PC-9 (cell line): ENCODE results near the gene SYTL1. TPM values are rescaled to one million over a fixed set of nuclear protein-coding genes. Genes with fewer than 3 reads are reported as not detected.

Experiments used
- BruUV-seq: library from RNA; stranded (reverse); fragments of 400-500 nt; replicated peaks from 2 replicates; lab custom pipeline; 2021; lab: Mats Ljungman, UMichigan
- CTCF ChIA-PET: fragments of 300-600 bp; sonication (Branson Sonifier 250); formaldehyde crosslinking; loops from one replicate; lab custom pipeline; 2022; ENCODE audit warnings: antibody characterized with exemption; lab: Charles Lee
- POLR2A ChIA-PET: fragments of 300-600 bp; sonication (Branson Sonifier 250); formaldehyde crosslinking; loops from one replicate; lab custom pipeline; 2022; ENCODE audit warnings: antibody characterized with exemption; ENCODE audit not compliant: unreplicated experiment; lab: Charles Lee
- DNase-seq, 2 experiments: peaks; one replicate each; pipeline versions ENCODE4 v3.0.0 to v3.0.0-alpha.2; 2015 to 2022; ENCODE audit warnings: mixed read lengths in 1 of 2
- H2AFZ ChIP-seq: fragments of 200-600 bp; sonication (generic); 2 replicates; pipeline ENCODE4 v1.8.1; 2017; ENCODE audit warnings: antibody characterized with exemption
- H3F3A ChIP-seq: fragments of 200-600 bp; sonication (generic); 2 replicates; pipeline ENCODE4 v1.8.1; 2017; ENCODE audit warnings: antibody characterized with exemption, mild to moderate bottlenecking, low read depth; ENCODE audit not compliant: insufficient read depth
- H3K27ac ChIP-seq: fragments of 200-600 bp; sonication (generic); 2 replicates; pipeline ENCODE4 v1.6.1; 2016; ENCODE audit warnings: mixed run types
- H3K27me3 ChIP-seq: fragments of 200-600 bp; sonication (generic); 2 replicates; pipeline ENCODE4 v1.6.1; 2016; ENCODE audit warnings: low read depth, mixed run types; ENCODE audit not compliant: insufficient read depth
- H3K36me3 ChIP-seq: fragments of 200-600 bp; sonication (generic); 2 replicates; pipeline ENCODE4 v1.6.1; 2016; ENCODE audit warnings: low read depth, mixed run types
- H3K4me1 ChIP-seq: fragments of 200-600 bp; sonication (generic); replicated peaks from 2 replicates; pipeline ENCODE4 v1.6.1; 2016; ENCODE audit warnings: mixed run types; ENCODE audit not compliant: insufficient read depth
- H3K4me2 ChIP-seq: fragments of 200-600 bp; sonication (generic); 2 replicates; pipeline ENCODE4 v1.6.1; 2017; ENCODE audit warnings: mixed run types
- H3K4me3 ChIP-seq: fragments of 200-600 bp; sonication (generic); 2 replicates; pipeline ENCODE4 v1.6.1; 2016; ENCODE audit warnings: mixed run types
- H3K79me2 ChIP-seq: fragments of 200-600 bp; sonication (generic); 2 replicates; pipeline ENCODE4 v1.6.1; 2017; ENCODE audit warnings: low read depth, mixed run types
- H3K9me2 ChIP-seq: fragments of 200-600 bp; sonication (generic); 2 replicates; pipeline ENCODE4 v1.8.1; 2017; ENCODE audit warnings: mild to moderate bottlenecking; ENCODE audit not compliant: insufficient read depth
- H3K9me3 ChIP-seq: fragments of 200-600 bp; sonication (generic); 2 replicates; pipeline ENCODE4 v1.8.1; 2016; ENCODE audit warnings: low read depth; ENCODE audit not compliant: insufficient read depth
- H4K20me1 ChIP-seq: fragments of 200-600 bp; sonication (generic); 2 replicates; pipeline ENCODE4 v1.8.1; 2017; ENCODE audit not compliant: insufficient read depth
- CTCF ChIP-seq: fragments of 200-600 bp; sonication (generic); conservative IDR thresholded peaks from 2 replicates; pipeline ENCODE4 v1.6.1; 2017; ENCODE audit warnings: mixed run types, antibody characterized with exemption, mild to moderate bottlenecking, moderate library complexity
- EZH2 ChIP-seq: fragments of 200-600 bp; sonication (generic); IDR thresholded peaks from 2 replicates; pipeline ENCODE4 v1.8.0; 2017; ENCODE audit warnings: antibody characterized with exemption, low read depth
- intact Hi-C: fragments of 100-400 bp; cut with micrococcal nuclease; formaldehyde crosslinking; loops from one replicate; pipeline ENCODE4 v1.10.0; 2022; ENCODE audit not compliant: unreplicated experiment
- total RNA-seq: library from RNA; stranded (reverse); gene quantifications from 2 replicates; pipeline ENCODE4 v1.2.3, GENCODE V29; 2021

SYTL1 gene
- total RNA-seq, 1 experiment from 2014 or later, result 43.7 TPM

- no TSS peak for BruUV-seq
- Histone ChIP-seq H3K9me2 (no peaks in the 10 kb centered on the region), H3K4me1 (no peaks in the 10 kb centered on the region), H3F3A (peaks cover 6% of the 10 kb centered on the region), H3K4me3 (no peak overlapping the region), H3K79me2 (no peaks in the 10 kb centered on the region), H3K4me2 (no peak overlapping the region), H4K20me1 (no peaks in the 10 kb centered on the region), H3K27ac (no peak overlapping the region), H3K27me3 (no peaks in the 10 kb centered on the region), H2AFZ (no peak overlapping the region), H3K36me3 (no peaks in the 10 kb centered on the region), H3K9me3 (no peaks in the 10 kb centered on the region)
- intact Hi-C loops, result loop anchor here (2.0 kb wide), 1 partner anchor 204 kb away; no protein-coding TSS in a partner anchor
- peak in 1 of 2 experiments; percentile 48 for DNase-seq
- ChIA-PET POLR2A (interaction anchor here (0.6 kb wide), 2 partner anchors 155 to 202 kb away, joined by 12 to 20 read pairs; partner anchors contain the start of gene AHDC1), CTCF (interaction anchor here (1.3 kb wide), 1 partner anchor 154 kb away, joined by 5 read pairs; no protein-coding TSS in a partner anchor)
- TF ChIP-seq CTCF (no peak; the same call in 1 of the 2 replicates), EZH2 (no peak)
These were observed 60.5 kb downstream of the SYTL1 start for GRCh38 chr1:27402349-27402754.

- no peak overlapping the region for H3K4me2 ChIP-seq
- TF ChIP-seq EZH2 (no peak), CTCF (no peak)
- H4K20me1 ChIP-seq, result no peaks in the 10 kb centered on the region
- no peak overlapping the region for H3K27ac ChIP-seq
- H3K36me3 ChIP-seq, result no peaks in the 10 kb centered on the region
- H3K27me3 ChIP-seq, result no peaks in the 10 kb centered on the region
- DNase-seq, result no peak
- intact Hi-C loops, result loop anchor here (2.0 kb wide), 1 partner anchor 204 kb away; no protein-coding TSS in a partner anchor
- H3F3A ChIP-seq, result peaks cover 6% of the 10 kb centered on the region
- no peak overlapping the region for H3K4me3 ChIP-seq
- H3K9me3 ChIP-seq, result no peaks in the 10 kb centered on the region
- POLR2A ChIA-PET, result interaction anchor here (0.6 kb wide), 1 partner anchor 154 kb away, joined by 20 read pairs; no protein-coding TSS in a partner anchor
- H3K4me1 ChIP-seq, result no peaks in the 10 kb centered on the region
- CTCF ChIA-PET, result interaction anchor here (1.3 kb wide), 1 partner anchor 154 kb away, joined by 5 read pairs; no protein-coding TSS in a partner anchor
- BruUV-seq, result no TSS peak
- H3K9me2 ChIP-seq, result no peaks in the 10 kb centered on the region
- H2AFZ ChIP-seq, result no peak overlapping the region
- H3K79me2 ChIP-seq, result no peaks in the 10 kb centered on the region
These were observed 61.4 kb downstream of the SYTL1 start for GRCh38 chr1:27403065-27403726.

Other genes with a start within 250 kb of the SYTL1 start
- 17.9 and 27.5 TPM in 2 replicates for gene SLC9A1, start 186.9 kb upstream of the SYTL1 start, total RNA-seq
- 37.1 and 39.2 TPM in 2 replicates for gene WDTC1, start 107.4 kb upstream of the SYTL1 start, total RNA-seq
- 32.0 and 32.8 TPM in 2 replicates for gene TMEM222, start 19.9 kb upstream of the SYTL1 start, total RNA-seq
- 25.1 and 26.2 TPM in 2 replicates for gene MAP3K6, start 24.9 kb downstream of the SYTL1 start, total RNA-seq
- gene FCN3, start 32.8 kb downstream of the SYTL1 start, total RNA-seq, result not detected in 2 replicates
- gene CD164L2, start 41.3 kb downstream of the SYTL1 start, total RNA-seq, result 0.63 and 1.7 TPM in 2 replicates
- gene GPR3, start 50.6 kb downstream of the SYTL1 start, total RNA-seq, result 0.98 and 1.2 TPM in 2 replicates
- gene WASF2, start 148.1 kb downstream of the SYTL1 start, total RNA-seq, result 96.5 and 134 TPM in 2 replicates